ENCODE data around the gene DENND4B.
"Not testable (repeated sequence)": the region's sequence is repeated elsewhere in the genome, so short reads cannot be mapped to it uniquely, and the experiment has no call there.

Gene DENND4B

GRCh38 chr1:153928791-153929341 lies 17.7 kb downstream of the DENND4B start:
- DNase-seq (ENCODE audit: low spot score): no peak

- DNase-seq (ENCODE audit: low spot score): no peak
Observed at GRCh38 chr1:153928245-153928644, 18.3 kb downstream of the DENND4B start.

- DNase-seq (ENCODE audit: low spot score): no peak
Observed at GRCh38 chr1:153926405-153926804, 20.1 kb downstream of the DENND4B start.

GRCh38 chr1:153922972-153923925 lies 23.3 kb downstream of the DENND4B start, which contains the start of gene GATAD2B:
GATAD2B (minus strand) TSS chr1:153922972; CDS start chr1:153828347, 94,625 bp downstream.
- DNase-seq (ENCODE audit: low spot score): peak; percentile 100

GRCh38 chr1:153922076-153922971 lies 24.2 kb downstream of the DENND4B start:
- peak; percentile 86 for DNase-seq (ENCODE audit: low spot score)

GRCh38 chr1:153921803-153922075 lies 24.8 kb downstream of the DENND4B start:
- peak; percentile 41 for DNase-seq (ENCODE audit: low spot score)

GRCh38 chr1:153921080-153921802 lies 25.3 kb downstream of the DENND4B start:
- no peak for DNase-seq (ENCODE audit: low spot score)

- no peak for DNase-seq (ENCODE audit: low spot score)
Observed at GRCh38 chr1:153919876-153920852, 26.4 kb downstream of the DENND4B start.

GRCh38 chr1:153916297-153916696 lies 30.2 kb downstream of the DENND4B start:
- DNase-seq (ENCODE audit: low spot score): no peak

GRCh38 chr1:153912349-153912748 lies 34.2 kb downstream of the DENND4B start:
- no peak for DNase-seq (ENCODE audit: low spot score)

GRCh38 chr1:153910560-153910959 lies 36.0 kb downstream of the DENND4B start:
- not testable (repeated sequence) for DNase-seq (ENCODE audit: low spot score)

- DNase-seq (ENCODE audit: low spot score): no peak
Observed at GRCh38 chr1:153908071-153908470, 38.4 kb downstream of the DENND4B start.

GRCh38 chr1:153907134-153907533 lies 39.4 kb downstream of the DENND4B start:
- DNase-seq (ENCODE audit: low spot score): no peak

GRCh38 chr1:153906396-153906795 lies 40.1 kb downstream of the DENND4B start:
- no peak for DNase-seq (ENCODE audit: low spot score)

GRCh38 chr1:153905908-153906307 lies 40.6 kb downstream of the DENND4B start:
- DNase-seq (ENCODE audit: low spot score): not testable (repeated sequence)

GRCh38 chr1:153903841-153904455 lies 42.6 kb downstream of the DENND4B start:
- no peak for DNase-seq (ENCODE audit: low spot score)

GRCh38 chr1:153899509-153899908 lies 47.0 kb downstream of the DENND4B start:
- no peak for DNase-seq (ENCODE audit: low spot score)

- DNase-seq (ENCODE audit: low spot score): not testable (repeated sequence)
Observed at GRCh38 chr1:153895866-153896265, 50.7 kb downstream of the DENND4B start.

- DNase-seq (ENCODE audit: low spot score): not testable (repeated sequence)
Observed at GRCh38 chr1:153891042-153891441, 55.5 kb downstream of the DENND4B start.

- DNase-seq (ENCODE audit: low spot score): no peak
Observed at GRCh38 chr1:153888533-153888932, 58.0 kb downstream of the DENND4B start.

Measured in SK-N-DZ (cell line).